ENCODE measurements around the gene IFT57. TPM values are rescaled to one million over a fixed set of nuclear protein-coding genes. Genes with fewer than 3 reads are reported as not detected.

IFT57 gene
- polyA plus RNA-seq, 1 of the 3 experiments (the other 2 are of a cell fraction) = 81.6 TPM

GRCh38 chr3:108201258-108201657 is 21.0 kb downstream of the IFT57 start:
- no peaks in the 10 kb centered on the region for H3K9me3 ChIP-seq
- ChIA-PET POLR2A (no interaction called here), CTCF (no interaction called here)
- H3K79me2 ChIP-seq (ENCODE audit: insufficient read depth) = no peaks in the 10 kb centered on the region
- DNase-seq = no peak
- H3F3A ChIP-seq (replicated peaks; ENCODE audit: insufficient read depth) = no peaks in the 10 kb centered on the region
- no peak overlapping the region for H3K4me3 ChIP-seq (ENCODE audit: low read depth in 2 of 2, low read length in 1 of 2)
- no peak overlapping the region for H3K4me2 ChIP-seq
- no peak for TF ChIP-seq YY1 (IDR thresholded peaks at IDR 0.05; ENCODE audit: low read depth)
- TF ChIP-seq RCOR1 (IDR thresholded peaks at IDR 0.05; ENCODE audit: low read length) = no peak
- no peak for TF ChIP-seq EP300 (IDR thresholded peaks at IDR 0.05; ENCODE audit: borderline replicate concordance in 1 of 2, low read depth in 1 of 2, low read length in 1 of 2)
- no peak for TF ChIP-seq JUND (IDR thresholded peaks at IDR 0.05)
- TF ChIP-seq EZH2phosphoT487 (IDR thresholded peaks at IDR 0.05; ENCODE audit: borderline replicate concordance, low read depth) = no peak
- no peak for TF ChIP-seq NRF1 (IDR thresholded peaks at IDR 0.05; ENCODE audit: low read depth, low read length)
- TF ChIP-seq RFX5 (IDR thresholded peaks at IDR 0.05; ENCODE audit: low read length) = no peak
- no peak for TF ChIP-seq NFIC (IDR thresholded peaks at IDR 0.05; ENCODE audit: borderline replicate concordance)
- no peak for TF ChIP-seq MEF2A (IDR thresholded peaks at IDR 0.05; ENCODE audit: borderline replicate concordance, low read depth)
- TF ChIP-seq IRF3 (IDR thresholded peaks at IDR 0.05; ENCODE audit: low read depth, low read length) = no peak
- no peak for TF ChIP-seq MAX (IDR thresholded peaks at IDR 0.05; ENCODE audit: low read depth)
- no peak for TF ChIP-seq USF1 (IDR thresholded peaks at IDR 0.05; ENCODE audit: borderline replicate concordance, low read depth)
- TF ChIP-seq TAF1 (IDR thresholded peaks at IDR 0.05; ENCODE audit: borderline replicate concordance, low read depth, low read length) = no peak
- TF ChIP-seq PBX3 (IDR thresholded peaks at IDR 0.05) = no peak
- no peaks in the 10 kb centered on the region for H4K20me1 ChIP-seq (ENCODE audit: insufficient read depth)
- H3K4me1 ChIP-seq (ENCODE audit: control insufficient read depth in 1 of 2, insufficient read depth in 2 of 2, low read depth in 1 of 2, low read length in 1 of 2) = no peaks in the 10 kb centered on the region
- peaks cover 16 to 28% of the 10 kb centered on the region in 2 experiments for H3K36me3 ChIP-seq (replicated peaks in 1 of 2; ENCODE audit: control insufficient read depth in 1 of 2, insufficient read depth in 2 of 2, low read length in 1 of 2)
- H3K27me3 ChIP-seq (ENCODE audit: insufficient read depth) = no peaks in the 10 kb centered on the region
- no peak overlapping the region for H2AFZ ChIP-seq (ENCODE audit: low read depth)
- H3K9ac ChIP-seq = no peak overlapping the region
- no peak overlapping the region for H3K27ac ChIP-seq (ENCODE audit: low read depth in 2 of 2, low read length in 1 of 2)
- no peaks in the 10 kb centered on the region for H3K9me2 ChIP-seq

- Histone ChIP-seq H3K9me3 (no peaks in the 10 kb centered on the region), H2AFZ (ENCODE audit: low read depth) (no peak overlapping the region), H3K4me1 (ENCODE audit: control insufficient read depth in 1 of 2, insufficient read depth in 2 of 2, low read depth in 1 of 2, low read length in 1 of 2) (no peaks in the 10 kb centered on the region), H3K4me2 (no peak overlapping the region), H3K36me3 (replicated peaks in 1 of 2; ENCODE audit: control insufficient read depth in 1 of 2, insufficient read depth in 2 of 2, low read length in 1 of 2) (peaks cover 14 to 25% of the 10 kb centered on the region in 2 experiments), H3F3A (replicated peaks; ENCODE audit: insufficient read depth) (no peaks in the 10 kb centered on the region), H3K9ac (no peak overlapping the region), H4K20me1 (ENCODE audit: insufficient read depth) (no peaks in the 10 kb centered on the region), H3K9me2 (no peaks in the 10 kb centered on the region), H3K27me3 (ENCODE audit: insufficient read depth) (no peaks in the 10 kb centered on the region), H3K27ac (ENCODE audit: low read depth in 2 of 2, low read length in 1 of 2) (no peak overlapping the region), H3K4me3 (ENCODE audit: low read depth in 2 of 2, low read length in 1 of 2) (no peak overlapping the region), H3K79me2 (ENCODE audit: insufficient read depth) (no peaks in the 10 kb centered on the region)
- 91% methylated on average over 1 of the region's 1 CpG for WGBS (ENCODE audit: low lambda C conversion rate)
- TF ChIP-seq FOSL2 (IDR thresholded peaks at IDR 0.05; ENCODE audit: borderline replicate concordance, low read depth) (no peak), TAF1 (IDR thresholded peaks at IDR 0.05; ENCODE audit: borderline replicate concordance, low read depth, low read length) (no peak), GABPA (IDR thresholded peaks at IDR 0.05; ENCODE audit: low read depth) (no peak), TEAD4 (IDR thresholded peaks at IDR 0.05; ENCODE audit: borderline replicate concordance, insufficient read depth) (no peak), CTCF (IDR thresholded peaks at IDR 0.05) (no peak), SIN3A (IDR thresholded peaks at IDR 0.05; ENCODE audit: borderline replicate concordance, low read depth, low read length) (no peak), MXI1 (IDR thresholded peaks at IDR 0.05; ENCODE audit: low read depth, low read length) (no peak), TCF12 (IDR thresholded peaks at IDR 0.05) (no peak), RAD21 (IDR thresholded peaks at IDR 0.05; ENCODE audit: low read length) (no peak), IRF3 (IDR thresholded peaks at IDR 0.05; ENCODE audit: low read depth, low read length) (no peak), USF1 (IDR thresholded peaks at IDR 0.05; ENCODE audit: borderline replicate concordance, low read depth) (no peak), MEF2A (IDR thresholded peaks at IDR 0.05; ENCODE audit: borderline replicate concordance, low read depth) (no peak)
- ChIA-PET CTCF (no interaction called here), POLR2A (no interaction called here)
- no peak for DNase-seq
Measured at GRCh38 chr3:108200578-108200977, 21.6 kb downstream of the IFT57 start.

Measured in SK-N-SH (cell line).